ENCODE data around the gene UBE2QL1. TPM values are rescaled to one million over a fixed set of nuclear protein-coding genes. Genes with fewer than 3 reads are reported as not detected.

UBE2QL1 gene
- total and polyA plus RNA-seq, 2 donors (not counting 1 experiment from before 2014, with no cell fraction given): 0.33 to 1.7 TPM

GRCh38 chr5:6472792-6473191 is 24.1 kb downstream of the UBE2QL1 start:
- Histone ChIP-seq H3K4me2 (replicated peaks; ENCODE audit: low read depth, low read length, poor library complexity, severe bottlenecking) (no peak overlapping the region), H3K9me3 (ENCODE audit: control extremely low read depth in 1 of 3, control insufficient read depth in 2 of 3, insufficient read depth in 1 of 3, low read length in 2 of 3) (peaks cover 0 to 24% (median 4%) of the 10 kb centered on the region in 3 donors), H3K9ac (ENCODE audit: low read length) (no peak overlapping the region), H4K20me1 (ENCODE audit: control insufficient read depth, insufficient read depth, low read length, poor library complexity, severe bottlenecking) (no peaks in the 10 kb centered on the region), H3K79me2 (ENCODE audit: control insufficient read depth, insufficient read depth, low read length) (no peaks in the 10 kb centered on the region), H3K27me3 (replicated peaks in 1 of 4; ENCODE audit: control extremely low read depth in 1 of 4, control insufficient read depth in 3 of 4, insufficient read depth in 4 of 4, low read length in 3 of 4) (peaks cover 0 to 3% (median 0%) of the 10 kb centered on the region in 4 experiments), H3K27ac (ENCODE audit: low read length in 2 of 2) (no peak overlapping the region), H3K4me3 (ENCODE audit: control extremely low read depth in 1 of 5, extremely low read depth in 1 of 5, insufficient read depth in 1 of 5, low read depth in 2 of 5, low read length in 4 of 5) (no peak overlapping the region), H2AFZ (ENCODE audit: insufficient read depth, low read depth, low read length, poor library complexity, severe bottlenecking) (no peak overlapping the region), H3K4me1 (ENCODE audit: control insufficient read depth in 2 of 2, insufficient read depth in 2 of 2, low read length in 2 of 2) (no peaks in the 10 kb centered on the region), H3K36me3 (replicated peaks in 1 of 2; ENCODE audit: control extremely low read depth in 1 of 2, control insufficient read depth in 1 of 2, extremely low read depth in 1 of 2, insufficient read depth in 2 of 2, low read length in 1 of 2) (no peaks in the 10 kb centered on the region)
- ChIA-PET POLR2A (no interaction called here), CTCF (no interaction called here)
- Mint-ChIP-seq H3K9me3 (ENCODE audit: insufficient read depth) (peaks cover 3% of the 10 kb centered on the region), H3K4me1 (no peaks in the 10 kb centered on the region), H3K27ac (no peak overlapping the region), H3K27me3 (peaks cover 10% of the 10 kb centered on the region), H3K4me3 (no peak overlapping the region)
- no peak for TF ChIP-seq EZH2 (IDR thresholded peaks at IDR 0.05; ENCODE audit: borderline replicate concordance, insufficient read depth, low read depth, low read length, poor library complexity, severe bottlenecking)
- TF ChIP-seq, protein P1, sequence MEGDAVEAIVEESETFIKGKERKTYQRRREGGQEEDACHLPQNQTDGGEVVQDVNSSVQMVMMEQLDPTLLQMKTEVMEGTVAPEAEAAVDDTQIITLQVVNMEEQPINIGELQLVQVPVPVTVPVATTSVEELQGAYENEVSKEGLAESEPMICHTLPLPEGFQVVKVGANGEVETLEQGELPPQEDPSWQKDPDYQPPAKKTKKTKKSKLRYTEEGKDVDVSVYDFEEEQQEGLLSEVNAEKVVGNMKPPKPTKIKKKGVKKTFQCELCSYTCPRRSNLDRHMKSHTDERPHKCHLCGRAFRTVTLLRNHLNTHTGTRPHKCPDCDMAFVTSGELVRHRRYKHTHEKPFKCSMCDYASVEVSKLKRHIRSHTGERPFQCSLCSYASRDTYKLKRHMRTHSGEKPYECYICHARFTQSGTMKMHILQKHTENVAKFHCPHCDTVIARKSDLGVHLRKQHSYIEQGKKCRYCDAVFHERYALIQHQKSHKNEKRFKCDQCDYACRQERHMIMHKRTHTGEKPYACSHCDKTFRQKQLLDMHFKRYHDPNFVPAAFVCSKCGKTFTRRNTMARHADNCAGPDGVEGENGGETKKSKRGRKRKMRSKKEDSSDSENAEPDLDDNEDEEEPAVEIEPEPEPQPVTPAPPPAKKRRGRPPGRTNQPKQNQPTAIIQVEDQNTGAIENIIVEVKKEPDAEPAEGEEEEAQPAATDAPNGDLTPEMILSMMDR (IDR thresholded peaks at IDR 0.05): no peak
- intact Hi-C loops (cut with micrococcal nuclease): no loop called here
- ATAC-seq (ENCODE audit: low read depth): no peak
- 100% methylated on average over 4 of the region's 5 CpGs for WGBS (ENCODE audit: insufficient coverage)
- no peak for DNase-seq

- H3K9me3 ChIP-seq (ENCODE audit: control extremely low read depth in 1 of 3, control insufficient read depth in 2 of 3, insufficient read depth in 1 of 3, low read length in 2 of 3): peaks cover 0 to 22% (median 4%) of the 10 kb centered on the region in 3 donors
- H3K9me3 Mint-ChIP-seq (ENCODE audit: insufficient read depth): peaks cover 3% of the 10 kb centered on the region
- TF ChIP-seq, protein P1 (IDR thresholded peaks at IDR 0.05): no peak
- no peak for TF ChIP-seq EZH2 (IDR thresholded peaks at IDR 0.05; ENCODE audit: borderline replicate concordance, insufficient read depth, low read depth, low read length, poor library complexity, severe bottlenecking)
- ChIA-PET CTCF (no interaction called here), POLR2A (no interaction called here)
- H2AFZ ChIP-seq (ENCODE audit: insufficient read depth, low read depth, low read length, poor library complexity, severe bottlenecking): no peak overlapping the region
- H3K4me1 ChIP-seq (ENCODE audit: control insufficient read depth in 2 of 2, insufficient read depth in 2 of 2, low read length in 2 of 2): no peaks in the 10 kb centered on the region
- H3K36me3 ChIP-seq (replicated peaks in 1 of 2; ENCODE audit: control extremely low read depth in 1 of 2, control insufficient read depth in 1 of 2, extremely low read depth in 1 of 2, insufficient read depth in 2 of 2, low read length in 1 of 2): no peaks in the 10 kb centered on the region
- H3K9ac ChIP-seq (ENCODE audit: low read length): no peak overlapping the region
- peaks cover 5% of the 10 kb centered on the region for H3K27me3 Mint-ChIP-seq
- H3K4me1 Mint-ChIP-seq: no peaks in the 10 kb centered on the region
- H3K27ac ChIP-seq (ENCODE audit: low read length in 2 of 2): no peak overlapping the region
- DNase-seq (no peak), ATAC-seq (ENCODE audit: low read depth) (no peak)
- H3K4me2 ChIP-seq (replicated peaks; ENCODE audit: low read depth, low read length, poor library complexity, severe bottlenecking): no peak overlapping the region
- intact Hi-C loops (cut with micrococcal nuclease): no loop called here
- no peaks in the 10 kb centered on the region for H4K20me1 ChIP-seq (ENCODE audit: control insufficient read depth, insufficient read depth, low read length, poor library complexity, severe bottlenecking)
- H3K27me3 ChIP-seq (replicated peaks in 1 of 4; ENCODE audit: control extremely low read depth in 1 of 4, control insufficient read depth in 3 of 4, insufficient read depth in 4 of 4, low read length in 3 of 4): peaks cover 0 to 3% (median 0%) of the 10 kb centered on the region in 4 experiments
- no peak overlapping the region for H3K4me3 ChIP-seq (ENCODE audit: control extremely low read depth in 1 of 5, extremely low read depth in 1 of 5, insufficient read depth in 1 of 5, low read depth in 2 of 5, low read length in 4 of 5)
- no CpG with 5 or more reads among the region's 6 CpGs for WGBS (ENCODE audit: insufficient coverage)
- H3K27ac Mint-ChIP-seq: no peak overlapping the region
- no peak overlapping the region for H3K4me3 Mint-ChIP-seq
- no peaks in the 10 kb centered on the region for H3K79me2 ChIP-seq (ENCODE audit: control insufficient read depth, insufficient read depth, low read length)
Measured at GRCh38 chr5:6473284-6473683, 24.6 kb downstream of the UBE2QL1 start.
